ENCODE results near the gene TAGLN3. TPM values are rescaled to one million over a fixed set of nuclear protein-coding genes. Genes with fewer than 3 reads are reported as not detected.
"Not testable (repeated sequence)": the region's sequence is repeated elsewhere in the genome, so short reads cannot be mapped to it uniquely, and the experiment has no call there.

TAGLN3 gene
- total RNA-seq, 1 experiment from 2014 or later, result not detected

GRCh38 chr3:112034436-112034835 is 35.7 kb downstream of the TAGLN3 start, which contains the start of gene TMPRSS7:
Gene TMPRSS7, plus strand, starts transcription at chr3:112034736. Its CDS starts 110 bp downstream, at chr3:112034846.
- H3K27me3 ChIP-seq (replicated peaks), result no peaks in the 10 kb centered on the region
- no peaks in the 10 kb centered on the region for H3K9me3 ChIP-seq (replicated peaks)
- H3K4me1 ChIP-seq (replicated peaks), result no peaks in the 10 kb centered on the region
- H3K36me3 ChIP-seq, result no peaks in the 10 kb centered on the region
- no peak within 1 kb of the TSS for H3K27ac ChIP-seq
- no peak for DNase-seq (ENCODE audit: low read depth in 1 of 2, low spot score in 2 of 2)
- H3K4me3 ChIP-seq, result no peak within 1 kb of the TSS

- no peak overlapping the region for H3K27ac ChIP-seq
- H3K4me1 ChIP-seq (replicated peaks), result no peaks in the 10 kb centered on the region
- no peaks in the 10 kb centered on the region for H3K36me3 ChIP-seq
- H3K27me3 ChIP-seq (replicated peaks), result no peaks in the 10 kb centered on the region
- no peaks in the 10 kb centered on the region for H3K9me3 ChIP-seq (replicated peaks)
- no peak overlapping the region for H3K4me3 ChIP-seq
- no peak for DNase-seq (ENCODE audit: low read depth in 1 of 2, low spot score in 2 of 2)
Observed at GRCh38 chr3:112035241-112035640, 36.5 kb downstream of the TAGLN3 start.

- not testable (repeated sequence) for H3K4me1 ChIP-seq (replicated peaks); H3K9me3 ChIP-seq (replicated peaks); DNase-seq (ENCODE audit: low read depth in 1 of 2, low spot score in 2 of 2); H3K4me3 ChIP-seq; H3K27ac ChIP-seq; H3K36me3 ChIP-seq; H3K27me3 ChIP-seq (replicated peaks)
Observed at GRCh38 chr3:112037194-112037593, 38.5 kb downstream of the TAGLN3 start.

- H3K27ac ChIP-seq, result no peak overlapping the region
- no peak overlapping the region for H3K4me3 ChIP-seq
- peaks cover 1% of the 10 kb centered on the region; the same call in 1 of the 2 replicates for H3K4me1 ChIP-seq (replicated peaks)
- no peaks in the 10 kb centered on the region for H3K36me3 ChIP-seq
- no peaks in the 10 kb centered on the region for H3K27me3 ChIP-seq (replicated peaks)
- H3K9me3 ChIP-seq (replicated peaks), result no peaks in the 10 kb centered on the region
- DNase-seq (ENCODE audit: low read depth in 1 of 2, low spot score in 2 of 2), result no peak
Observed at GRCh38 chr3:112038863-112039262, 40.1 kb downstream of the TAGLN3 start.

- Histone ChIP-seq H3K27ac (no peak overlapping the region), H3K36me3 (no peaks in the 10 kb centered on the region), H3K4me3 (no peak overlapping the region), H3K4me1 (replicated peaks) (peaks cover 6% of the 10 kb centered on the region; the same call in 1 of the 2 replicates), H3K9me3 (replicated peaks) (no peaks in the 10 kb centered on the region), H3K27me3 (replicated peaks) (no peaks in the 10 kb centered on the region)
- no peak for DNase-seq (ENCODE audit: low read depth in 1 of 2, low spot score in 2 of 2)
Observed at GRCh38 chr3:112041321-112041720, 42.6 kb downstream of the TAGLN3 start.

GRCh38 chr3:112042842-112043280 is 44.1 kb downstream of the TAGLN3 start:
- no peaks in the 10 kb centered on the region for H3K27me3 ChIP-seq (replicated peaks)

GRCh38 chr3:112043621-112044201 is 45.0 kb downstream of the TAGLN3 start:
- Histone ChIP-seq H3K27me3 (replicated peaks) (no peaks in the 10 kb centered on the region), H3K4me3 (no peak overlapping the region), H3K9me3 (replicated peaks) (no peaks in the 10 kb centered on the region), H3K4me1 (replicated peaks) (peaks cover 6% of the 10 kb centered on the region; the same call in 1 of the 2 replicates), H3K36me3 (no peaks in the 10 kb centered on the region), H3K27ac (no peak overlapping the region)
- DNase-seq (ENCODE audit: low read depth in 1 of 2, low spot score in 2 of 2), result peak; percentile 45 to 49

More at GRCh38 chr3:112042842-112043280, 44.1 kb downstream of the TAGLN3 start:
- no peak overlapping the region for H3K27ac ChIP-seq
- H3K36me3 ChIP-seq, result no peaks in the 10 kb centered on the region
- no peaks in the 10 kb centered on the region for H3K9me3 ChIP-seq (replicated peaks)
- peaks cover 6% of the 10 kb centered on the region; the same call in 1 of the 2 replicates for H3K4me1 ChIP-seq (replicated peaks)
- H3K4me3 ChIP-seq, result no peak overlapping the region
- DNase-seq (ENCODE audit: low read depth in 1 of 2, low spot score in 2 of 2), result no peak

GRCh38 chr3:112046599-112046998 is 47.9 kb downstream of the TAGLN3 start:
- no peak overlapping the region for H3K27ac ChIP-seq
- DNase-seq (ENCODE audit: low read depth in 1 of 2, low spot score in 2 of 2), result no peak
- H3K36me3 ChIP-seq, result no peaks in the 10 kb centered on the region
- H3K4me3 ChIP-seq, result no peak overlapping the region
- no peaks in the 10 kb centered on the region for H3K27me3 ChIP-seq (replicated peaks)
- peaks cover 6% of the 10 kb centered on the region; the same call in 1 of the 2 replicates for H3K4me1 ChIP-seq (replicated peaks)
- no peaks in the 10 kb centered on the region for H3K9me3 ChIP-seq (replicated peaks)

- Histone ChIP-seq H3K9me3 (replicated peaks) (no peaks in the 10 kb centered on the region), H3K27me3 (replicated peaks) (no peaks in the 10 kb centered on the region), H3K4me1 (replicated peaks) (peaks cover 6% of the 10 kb centered on the region; the same call in 1 of the 2 replicates), H3K36me3 (no peaks in the 10 kb centered on the region), H3K27ac (no peak overlapping the region), H3K4me3 (no peak overlapping the region)
- DNase-seq (ENCODE audit: low read depth in 1 of 2, low spot score in 2 of 2), result no peak
Observed at GRCh38 chr3:112047264-112047663, 48.5 kb downstream of the TAGLN3 start.

- H3K27me3 ChIP-seq (replicated peaks), result no peaks in the 10 kb centered on the region
- no peak overlapping the region for H3K27ac ChIP-seq
- H3K9me3 ChIP-seq (replicated peaks), result no peaks in the 10 kb centered on the region
- no peak for DNase-seq (ENCODE audit: low read depth in 1 of 2, low spot score in 2 of 2)
- no peaks in the 10 kb centered on the region for H3K36me3 ChIP-seq
- H3K4me1 ChIP-seq (replicated peaks), result peaks cover 4% of the 10 kb centered on the region; the same call in 1 of the 2 replicates
- H3K4me3 ChIP-seq, result no peak overlapping the region
Observed at GRCh38 chr3:112048911-112049310, 50.2 kb downstream of the TAGLN3 start.

- Histone ChIP-seq H3K4me1 (replicated peaks) (peaks cover 9% of the 10 kb centered on the region; the same call in 1 of the 2 replicates), H3K27ac (no peak overlapping the region), H3K36me3 (no peaks in the 10 kb centered on the region), H3K9me3 (replicated peaks) (no peaks in the 10 kb centered on the region), H3K27me3 (replicated peaks) (no peaks in the 10 kb centered on the region), H3K4me3 (no peak overlapping the region)
- no peak for DNase-seq (ENCODE audit: low read depth in 1 of 2, low spot score in 2 of 2)
Observed at GRCh38 chr3:112053229-112053628, 54.5 kb downstream of the TAGLN3 start.

GRCh38 chr3:112056451-112056929 is 57.8 kb downstream of the TAGLN3 start:
- Histone ChIP-seq H3K4me1 (replicated peaks) (peaks cover 17% of the 10 kb centered on the region), H3K9me3 (replicated peaks) (no peaks in the 10 kb centered on the region), H3K4me3 (no peak overlapping the region), H3K36me3 (no peaks in the 10 kb centered on the region), H3K27me3 (replicated peaks) (no peaks in the 10 kb centered on the region), H3K27ac (no peak overlapping the region)
- DNase-seq (ENCODE audit: low read depth in 1 of 2, low spot score in 2 of 2), result peak in 1 of 2 experiments; percentile 22

GRCh38 chr3:112059497-112059896 is 60.8 kb downstream of the TAGLN3 start:
- Histone ChIP-seq H3K36me3 (no peaks in the 10 kb centered on the region), H3K4me3 (no peak overlapping the region), H3K4me1 (replicated peaks) (peaks cover 20% of the 10 kb centered on the region), H3K9me3 (replicated peaks) (no peaks in the 10 kb centered on the region), H3K27ac (no peak overlapping the region), H3K27me3 (replicated peaks) (no peaks in the 10 kb centered on the region)
- no peak for DNase-seq (ENCODE audit: low read depth in 1 of 2, low spot score in 2 of 2)

GRCh38 chr3:112061152-112061551 is 62.4 kb downstream of the TAGLN3 start:
- Histone ChIP-seq H3K4me3 (no peak overlapping the region), H3K9me3 (replicated peaks) (no peaks in the 10 kb centered on the region), H3K4me1 (replicated peaks) (peaks cover 17% of the 10 kb centered on the region), H3K36me3 (no peaks in the 10 kb centered on the region), H3K27me3 (replicated peaks) (no peaks in the 10 kb centered on the region), H3K27ac (peak overlapping the region; percentile 78)
- peak in 1 of 2 experiments; percentile 63 for DNase-seq (ENCODE audit: low read depth in 1 of 2, low spot score in 2 of 2)
